SK-N-SH (cell line): ENCODE measurements around the gene KRT33B. TPM values are rescaled to one million over a fixed set of nuclear protein-coding genes. Genes with fewer than 3 reads are reported as not detected.

Experiments
- CTCF ChIA-PET: fragments of 300-600, 350-600 bp; formaldehyde crosslinking; extraction: SDS; loops from one replicate; lab custom pipeline; 2021; lab: Yijun Ruan, JAX
- POLR2A ChIA-PET: fragments of 350-600 bp; sonication (Branson Sonifier 250); formaldehyde crosslinking; extraction: SDS; loops from one replicate; lab custom pipeline; 2020; ENCODE audit warnings: antibody characterized with exemption, inconsistent platforms; lab: Yijun Ruan, JAX
- DNase-seq: peaks from one replicate; pipeline ENCODE4 v3.0.0; 2012
- H2AFZ ChIP-seq: fragments of 200-600 bp; sonication (generic); 2 replicates; pipeline ENCODE4 v1.8.1; 2016; ENCODE audit warnings: antibody characterized with exemption, mild to moderate bottlenecking, low read depth
- H3F3A ChIP-seq: fragments of 200-600 bp; sonication (generic); replicated peaks from 2 replicates; pipeline ENCODE3; 2016; ENCODE audit warnings: antibody characterized with exemption, mild to moderate bottlenecking; ENCODE audit not compliant: insufficient read depth
- H3K27ac ChIP-seq, 2 experiments: fragments of 200-500 bp in 1 of 2; fragments of 200-600 bp in 1 of 2; sonication (Bioruptor generic) in 1 of 2; sonication (generic), shearing (Covaris generic) in 1 of 2; 2 replicates each; pipeline versions ENCODE4 v1.5.1 to v1.6.1; 2014 to 2016; ENCODE audit warnings: low read depth in 2 of 2, inconsistent platforms in 1 of 2, low read length in 1 of 2, mild to moderate bottlenecking in 1 of 2, mixed read lengths in 1 of 2
- H3K27me3 ChIP-seq: fragments of 200-600 bp; sonication (generic), shearing (Covaris generic); 2 replicates; pipeline ENCODE4 v1.6.1; 2016; ENCODE audit warnings: mixed run types; ENCODE audit not compliant: insufficient read depth
- H3K36me3 ChIP-seq, 2 experiments: fragments of 200-500 bp in 1 of 2; fragments of 200-600 bp in 1 of 2; sonication (Bioruptor generic) in 1 of 2; sonication (generic) in 1 of 2; replicated peaks in 1 of 2; 2 replicates each; pipeline versions ENCODE3 to v1.5.1; 2014 to 2016; ENCODE audit warnings: low read length in 1 of 2, mild to moderate bottlenecking in 1 of 2; ENCODE audit not compliant: insufficient read depth in 2 of 2, control insufficient read depth in 1 of 2
- H3K4me1 ChIP-seq, 2 experiments: fragments of 200-500 bp in 1 of 2; fragments of 200-600 bp in 1 of 2; sonication (Bioruptor generic) in 1 of 2; sonication (generic), shearing (Covaris generic) in 1 of 2; 2 replicates each; pipeline versions ENCODE4 v1.5.1 to v1.6.1; 2014 to 2016; ENCODE audit warnings: low read depth in 1 of 2, low read length in 1 of 2, mixed run types in 1 of 2; ENCODE audit not compliant: insufficient read depth in 2 of 2, control insufficient read depth in 1 of 2
- H3K4me2 ChIP-seq: fragments of 200-600 bp; sonication (generic), shearing (Covaris generic); 2 replicates; pipeline ENCODE4 v1.6.1; 2017; ENCODE audit warnings: mixed run types
- H3K4me3 ChIP-seq, 2 experiments: fragments of 200-500 bp in 1 of 2; fragments of 200-600 bp in 1 of 2; sonication (Bioruptor generic) in 1 of 2; sonication (generic), shearing (Covaris generic) in 1 of 2; 2 replicates each; pipeline versions ENCODE4 v1.5.1 to v1.8.1; 2014 to 2016; ENCODE audit warnings: low read depth in 2 of 2, inconsistent platforms in 1 of 2, low read length in 1 of 2, mild to moderate bottlenecking in 1 of 2, mixed read lengths in 1 of 2, moderate library complexity in 1 of 2
- H3K79me2 ChIP-seq: fragments of 200-600 bp; sonication (generic); 2 replicates; pipeline ENCODE4 v1.8.1; 2017; ENCODE audit warnings: mild to moderate bottlenecking; ENCODE audit not compliant: insufficient read depth
- H3K9ac ChIP-seq: fragments of 200-600 bp; sonication (generic); 2 replicates; pipeline ENCODE4 v1.6.1; 2017; ENCODE audit warnings: mixed run types
- H3K9me2 ChIP-seq: fragments of 200-600 bp; sonication (generic); 2 replicates; pipeline ENCODE4 v1.6.1; 2017; ENCODE audit warnings: mixed run types
- H3K9me3 ChIP-seq: fragments of 200-600 bp; sonication (generic); 2 replicates; pipeline ENCODE4 v1.6.1; 2017; ENCODE audit warnings: mixed run types, mild to moderate bottlenecking, moderate library complexity
- H4K20me1 ChIP-seq: fragments of 200-600 bp; sonication (generic); 2 replicates; pipeline ENCODE4 v1.6.1; 2017; ENCODE audit warnings: mild to moderate bottlenecking, mixed run types; ENCODE audit not compliant: insufficient read depth
- CHD2 ChIP-seq: fragments of 150-350 bp; IDR thresholded peaks from 2 replicates; pipeline ENCODE4 v1.6.1; 2018; ENCODE audit warnings: low read length; ENCODE audit not compliant: partially characterized antibody
- CTCF ChIP-seq: fragments of 200-600 bp; sonication (generic); IDR thresholded peaks from 2 replicates; pipeline ENCODE4 v1.6.1; 2017; ENCODE audit warnings: antibody characterized with exemption, mild to moderate bottlenecking, moderate library complexity
- ELF1 ChIP-seq: IDR thresholded peaks from 2 replicates; pipeline ENCODE4 v1.4.0; 2012
- FOXJ3 ChIP-seq: sonication (generic); formaldehyde crosslinking; IDR thresholded peaks from 2 replicates; pipeline ENCODE4 v1.5.1; 2020; ENCODE audit warnings: mild to moderate bottlenecking, missing genetic modification reagents
- GABPA ChIP-seq: IDR thresholded peaks from 2 replicates; pipeline ENCODE4 v1.4.0; 2012; ENCODE audit warnings: low read depth, mild to moderate bottlenecking
- JUND ChIP-seq: IDR thresholded peaks from 2 replicates; pipeline ENCODE4 v1.4.0; 2012
- MAX ChIP-seq: IDR thresholded peaks from 2 replicates; pipeline ENCODE4 v1.4.0; 2012; ENCODE audit warnings: low read depth
- MEF2A ChIP-seq: IDR thresholded peaks from 2 replicates; pipeline ENCODE4 v1.4.0; 2012; ENCODE audit warnings: low read depth, borderline replicate concordance
- NFIC ChIP-seq: IDR thresholded peaks from 2 replicates; pipeline ENCODE4 v1.4.0; 2012; ENCODE audit warnings: borderline replicate concordance
- POLR2AphosphoS5 ChIP-seq: IDR thresholded peaks from 2 replicates; pipeline ENCODE4 v1.6.1; 2012; ENCODE audit warnings: low read depth, low read length
- RAD21 ChIP-seq: IDR thresholded peaks from 2 replicates; pipeline ENCODE4 v1.6.1; 2012; ENCODE audit warnings: mild to moderate bottlenecking, low read length
- RCOR1 ChIP-seq: fragments of 150-350 bp; IDR thresholded peaks from 2 replicates; pipeline ENCODE4 v1.6.1; 2017; ENCODE audit warnings: antibody characterized with exemption, low read length
- RFX5 ChIP-seq: IDR thresholded peaks from 2 replicates; pipeline ENCODE4 v1.6.1; 2012; ENCODE audit warnings: mild to moderate bottlenecking, improper control_type of control experiment, low read length
- SIN3A ChIP-seq: IDR thresholded peaks from 2 replicates; pipeline ENCODE4 v1.6.1; 2012; ENCODE audit warnings: low read depth, mild to moderate bottlenecking, low read length, moderate library complexity, borderline replicate concordance
- SMC3 ChIP-seq: IDR thresholded peaks from 2 replicates; pipeline ENCODE4 v1.6.1; 2012; ENCODE audit warnings: low read depth, low read length, improper control_type of control experiment
- TEAD4 ChIP-seq: IDR thresholded peaks from 2 replicates; pipeline ENCODE4 v1.4.0; 2012; ENCODE audit warnings: mild to moderate bottlenecking, borderline replicate concordance; ENCODE audit not compliant: insufficient read depth
- USF2 ChIP-seq: fragments of 150-350 bp; IDR thresholded peaks from 2 replicates; pipeline ENCODE4 v1.6.1; 2017; ENCODE audit warnings: antibody characterized with exemption, low read length, low read depth, borderline replicate concordance
- ZBTB33 ChIP-seq: IDR thresholded peaks from 2 replicates; pipeline ENCODE4 v1.4.0; 2012; ENCODE audit warnings: low read depth, borderline replicate concordance
- WGBS: methylation state at CpG from one replicate; pipeline ENCODE4 v1.1.6; 2017; ENCODE audit warnings: low lambda C conversion rate; 5-methylcytosine and 5-hydroxymethylcytosine counted together
- polyA plus RNA-seq, 3 experiments: library from polyadenylated mRNA; depleted of rRNA; stranded (reverse); fragments of >200 nt; gene quantifications; 2 replicates each; pipeline ENCODE4 v1.2.3, GENCODE V29; 2012

The KRT33B gene
- polyA plus RNA-seq, 1 of the 3 experiments (the other 2 are of a cell fraction): 0.08 TPM

GRCh38 chr17:41415411-41415810 lies 45.8 kb upstream of the KRT33B start:
- Histone ChIP-seq H3K4me3 (no peak overlapping the region), H3K79me2 (no peaks in the 10 kb centered on the region), H3K9me2 (no peaks in the 10 kb centered on the region), H3K36me3 (no peaks in the 10 kb centered on the region), H3K4me1 (peaks cover 0 to 35% of the 10 kb centered on the region in 2 experiments; a peak in 3 of 4 replicates), H3K9me3 (no peaks in the 10 kb centered on the region), H3F3A (peaks cover under 1% of the 10 kb centered on the region), H3K27me3 (no peaks in the 10 kb centered on the region), H3K27ac (no peak overlapping the region), H3K4me2 (no peak overlapping the region; the same call in 1 of the 2 replicates), H4K20me1 (no peaks in the 10 kb centered on the region), H2AFZ (no peak overlapping the region), H3K9ac (no peak overlapping the region)
- CTCF ChIA-PET: interaction anchor here (2.9 kb wide), 1 partner anchor 134 kb away, joined by 11 read pairs; no protein-coding TSS in a partner anchor
- POLR2A ChIA-PET: no interaction called here
- 80% methylated on average over 4 of the region's 4 CpGs for WGBS
- TF ChIP-seq ELF1 (no peak), ZBTB33 (no peak), NFIC (no peak), MEF2A (no peak), GABPA (no peak), RFX5 (no peak), MAX (no peak), CTCF (no peak), JUND (no peak)
- DNase-seq: no peak

- Histone ChIP-seq H3K27me3 (no peaks in the 10 kb centered on the region), H3K27ac (no peak overlapping the region), H3K4me2 (no peak overlapping the region), H3K36me3 (no peaks in the 10 kb centered on the region), H3K4me3 (no peak overlapping the region), H4K20me1 (no peaks in the 10 kb centered on the region), H3K9me2 (no peaks in the 10 kb centered on the region), H3F3A (no peaks in the 10 kb centered on the region), H3K4me1 (peaks cover 0 to 25% of the 10 kb centered on the region in 2 experiments; a peak in 2 of 4 replicates), H3K9me3 (no peaks in the 10 kb centered on the region), H2AFZ (no peak overlapping the region), H3K79me2 (no peaks in the 10 kb centered on the region), H3K9ac (no peak overlapping the region)
- no peak for DNase-seq
- CTCF ChIA-PET: no interaction called here
- POLR2A ChIA-PET: no interaction called here
- 75% methylated on average over 2 of the region's 2 CpGs for WGBS
- no peak for TF ChIP-seq FOXJ3 (CRISPR knock-in tag)
- TF ChIP-seq JUND: no peak
- no peak for TF ChIP-seq SMC3
- TF ChIP-seq RAD21: no peak
- no peak for TF ChIP-seq USF2
- TF ChIP-seq ELF1: no peak
- TF ChIP-seq CTCF: no peak
- no peak for TF ChIP-seq ZBTB33
- TF ChIP-seq RCOR1: no peak
- no peak for TF ChIP-seq SIN3A
- TF ChIP-seq TEAD4: no peak
- TF ChIP-seq NFIC: no peak
- TF ChIP-seq POLR2AphosphoS5: no peak
- no peak for TF ChIP-seq MEF2A
- no peak for TF ChIP-seq CHD2
Measured at GRCh38 chr17:41413982-41414381, 44.4 kb upstream of the KRT33B start.
